Caco-2 (cell line): ENCODE results near the gene CDC42BPG. TPM values are rescaled to one million over a fixed set of nuclear protein-coding genes. Genes with fewer than 3 reads are reported as not detected.

Experiments used
- BruUV-seq: library from RNA; stranded (reverse); fragments of 400-500 nt; replicated peaks from 2 replicates; lab custom pipeline; 2021; lab: Mats Ljungman, UMichigan
- CTCF ChIA-PET: fragments of 300-600 bp; sonication (Branson Sonifier 250); formaldehyde crosslinking; loops from one replicate; lab custom pipeline; 2022; ENCODE audit warnings: antibody characterized with exemption; lab: Charles Lee
- POLR2A ChIA-PET: fragments of 300-600 bp; sonication (Branson Sonifier 250); formaldehyde crosslinking; loops from one replicate; lab custom pipeline; 2022; ENCODE audit warnings: antibody characterized with exemption; lab: Charles Lee
- DNase-seq, 2 experiments: peaks; one replicate each; pipeline versions ENCODE4 v3.0.0 to v3.0.0-alpha.2; 2020 to 2022
- H3K27me3 ChIP-seq: replicated peaks from 2 replicates; pipeline ENCODE4 v1.6.0; 2011; ENCODE audit warnings: low read length; ENCODE audit not compliant: control insufficient read depth, insufficient read depth
- H3K36me3 ChIP-seq: 2 replicates; pipeline ENCODE4 v1.5.1; 2011; ENCODE audit warnings: low read length; ENCODE audit not compliant: control insufficient read depth, insufficient read depth
- H3K4me1 ChIP-seq: fragments of 250-450 bp; sonication (Bioruptor Pico); 2 replicates; pipeline ENCODE4 v1.5.1; 2020; ENCODE audit warnings: mild to moderate bottlenecking
- H3K4me3 ChIP-seq: 2 replicates; pipeline ENCODE4 v1.5.1; 2011; ENCODE audit warnings: low read depth, mild to moderate bottlenecking, control low read depth, low read length
- H3K9me3 ChIP-seq: fragments of 250-450 bp; sonication (Bioruptor Pico); 2 replicates; pipeline ENCODE4 v1.5.1; 2020; ENCODE audit warnings: mild to moderate bottlenecking, moderate library complexity
- H3K27ac Mint-ChIP-seq: one replicate; pipeline ENCODE4 v1.8.0; 2022; ENCODE audit warnings: mixed read lengths; ENCODE audit not compliant: unreplicated experiment
- H3K27me3 Mint-ChIP-seq: one replicate; pipeline ENCODE4 v1.8.0; 2022; ENCODE audit warnings: mixed read lengths; ENCODE audit not compliant: insufficient read depth, unreplicated experiment
- H3K36me3 Mint-ChIP-seq: one replicate; pipeline ENCODE4 v1.8.0; 2022; ENCODE audit warnings: mild to moderate bottlenecking, mixed read lengths; ENCODE audit not compliant: insufficient read depth, unreplicated experiment
- H3K4me1 Mint-ChIP-seq: one replicate; pipeline ENCODE4 v1.8.0; 2022; ENCODE audit warnings: low read depth, mixed read lengths; ENCODE audit not compliant: unreplicated experiment
- H3K4me3 Mint-ChIP-seq: one replicate; pipeline ENCODE4 v1.8.0; 2022; ENCODE audit warnings: mild to moderate bottlenecking, moderate library complexity, mixed read lengths; ENCODE audit not compliant: unreplicated experiment
- H3K9me3 Mint-ChIP-seq: one replicate; pipeline ENCODE4 v1.8.0; 2022; ENCODE audit warnings: mixed read lengths; ENCODE audit not compliant: unreplicated experiment
- intact Hi-C: fragments of 100-400 bp; cut with micrococcal nuclease; formaldehyde crosslinking; loops from one replicate; pipeline ENCODE4 v1.10.0; 2022; ENCODE audit not compliant: unreplicated experiment
- total RNA-seq: library from RNA; stranded (reverse); gene quantifications from 2 replicates; pipeline ENCODE4 v1.2.3, GENCODE V29; 2022
- TF ChIP-seq, protein P1 (sequence below), 2 experiments: fragments of 200-600 bp in 1 of 2; IDR thresholded peaks; 1 replicate in 1 of 2; 2 replicates in 1 of 2; pipeline versions ENCODE4 v1.5.1 to v1.8.0; 2011 to 2022; ENCODE audit warnings: antibody characterized with exemption in 1 of 2, control low read depth in 1 of 2, inconsistent platforms in 1 of 2, low read depth in 1 of 2, low read length in 1 of 2, mild to moderate bottlenecking in 1 of 2, moderate library complexity in 1 of 2; ENCODE audit not compliant: insufficient read depth in 1 of 2, severe bottlenecking in 1 of 2, unreplicated experiment in 1 of 2

The CDC42BPG gene
- total RNA-seq, 1 experiment from 2014 or later = 29.1 TPM

DNA sequence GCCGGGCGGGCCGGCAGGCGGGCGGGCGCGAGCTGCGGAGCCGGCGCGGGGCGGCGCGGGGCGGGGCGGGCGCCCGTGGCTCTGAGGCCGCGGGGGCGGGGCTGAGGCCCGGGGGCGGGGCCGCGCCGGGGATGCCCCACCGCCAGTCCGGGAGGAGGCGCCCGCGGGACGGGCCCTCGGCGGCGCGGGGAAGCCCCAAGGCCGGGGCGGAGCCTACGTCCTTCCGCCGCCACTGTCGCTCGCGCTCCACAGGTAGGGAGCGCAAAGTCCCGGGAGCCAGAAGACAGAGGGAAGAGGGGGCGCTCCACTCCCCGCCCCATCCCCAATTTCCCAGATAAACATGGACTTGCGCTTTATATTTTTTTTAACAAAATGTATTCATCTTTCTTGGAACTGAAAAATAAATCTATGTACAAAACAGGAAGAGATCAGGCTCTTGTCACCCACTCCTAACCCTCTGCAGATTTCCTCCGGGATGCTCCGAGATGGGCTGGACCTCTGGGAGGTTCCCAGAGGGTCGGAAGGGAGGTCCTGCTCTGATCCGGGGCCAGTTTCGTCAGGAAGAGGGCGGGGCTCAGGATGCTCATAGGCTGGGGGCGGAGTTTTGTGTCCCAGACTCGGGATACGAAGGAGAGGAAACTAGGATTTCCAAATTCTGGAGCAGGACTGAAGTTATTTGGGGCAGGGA, 41.2 kb downstream of the CDC42BPG start, which contains the start of gene MAP4K2:
Gene MAP4K2 (minus strand): TSS at position 57 of the 688 bp plus-strand sequence. CDS start 65 bp downstream, outside the sequence.
- no TSS peak for BruUV-seq
- Mint-ChIP-seq H3K27ac (peak within 1 kb of the TSS; percentile 76), H3K4me3 (peak within 1 kb of the TSS; percentile 87), H3K27me3 (no peaks in the 10 kb centered on the region), H3K4me1 (peaks cover 9% of the 10 kb centered on the region), H3K36me3 (peaks cover 16% of the 10 kb centered on the region), H3K9me3 (no peaks in the 10 kb centered on the region)
- TF ChIP-seq, protein P1, sequence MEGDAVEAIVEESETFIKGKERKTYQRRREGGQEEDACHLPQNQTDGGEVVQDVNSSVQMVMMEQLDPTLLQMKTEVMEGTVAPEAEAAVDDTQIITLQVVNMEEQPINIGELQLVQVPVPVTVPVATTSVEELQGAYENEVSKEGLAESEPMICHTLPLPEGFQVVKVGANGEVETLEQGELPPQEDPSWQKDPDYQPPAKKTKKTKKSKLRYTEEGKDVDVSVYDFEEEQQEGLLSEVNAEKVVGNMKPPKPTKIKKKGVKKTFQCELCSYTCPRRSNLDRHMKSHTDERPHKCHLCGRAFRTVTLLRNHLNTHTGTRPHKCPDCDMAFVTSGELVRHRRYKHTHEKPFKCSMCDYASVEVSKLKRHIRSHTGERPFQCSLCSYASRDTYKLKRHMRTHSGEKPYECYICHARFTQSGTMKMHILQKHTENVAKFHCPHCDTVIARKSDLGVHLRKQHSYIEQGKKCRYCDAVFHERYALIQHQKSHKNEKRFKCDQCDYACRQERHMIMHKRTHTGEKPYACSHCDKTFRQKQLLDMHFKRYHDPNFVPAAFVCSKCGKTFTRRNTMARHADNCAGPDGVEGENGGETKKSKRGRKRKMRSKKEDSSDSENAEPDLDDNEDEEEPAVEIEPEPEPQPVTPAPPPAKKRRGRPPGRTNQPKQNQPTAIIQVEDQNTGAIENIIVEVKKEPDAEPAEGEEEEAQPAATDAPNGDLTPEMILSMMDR (IDR thresholded peaks at IDR 0.05; ENCODE audit: insufficient read depth in 1 of 2, low read depth in 1 of 2, low read length in 1 of 2, severe bottlenecking in 1 of 2, unreplicated experiment in 1 of 2) = peak; percentile 17 to 42
- Histone ChIP-seq H3K9me3 (no peaks in the 10 kb centered on the region), H3K36me3 (peaks cover 2% of the 10 kb centered on the region; the same call in 1 of the 2 replicates), H3K4me1 (peaks cover 20% of the 10 kb centered on the region), H3K4me3 (peak within 1 kb of the TSS; percentile 75), H3K27me3 (no peaks in the 10 kb centered on the region)
- peak; percentile 92 to 96 for DNase-seq
- intact Hi-C loops = loop anchor here (2.0 to 5.0 kb wide), 3 partner anchors 25 to 89 kb away; partner anchors contain the start of genes CDC42BPG and SF1
- ChIA-PET POLR2A (interaction anchor here (0.5 to 1.9 kb wide), 3 partner anchors 25 to 207 kb away, joined by 3 to 18 read pairs (median 7); partner anchors contain the start of gene SF1), CTCF (interaction anchor here (0.5 to 1.0 kb wide), 7 partner anchors 15 to 1583 kb away, joined by 3 to 8 read pairs (median 3); partner anchors contain the start of genes CDC42BPG and SF1)

DNA sequence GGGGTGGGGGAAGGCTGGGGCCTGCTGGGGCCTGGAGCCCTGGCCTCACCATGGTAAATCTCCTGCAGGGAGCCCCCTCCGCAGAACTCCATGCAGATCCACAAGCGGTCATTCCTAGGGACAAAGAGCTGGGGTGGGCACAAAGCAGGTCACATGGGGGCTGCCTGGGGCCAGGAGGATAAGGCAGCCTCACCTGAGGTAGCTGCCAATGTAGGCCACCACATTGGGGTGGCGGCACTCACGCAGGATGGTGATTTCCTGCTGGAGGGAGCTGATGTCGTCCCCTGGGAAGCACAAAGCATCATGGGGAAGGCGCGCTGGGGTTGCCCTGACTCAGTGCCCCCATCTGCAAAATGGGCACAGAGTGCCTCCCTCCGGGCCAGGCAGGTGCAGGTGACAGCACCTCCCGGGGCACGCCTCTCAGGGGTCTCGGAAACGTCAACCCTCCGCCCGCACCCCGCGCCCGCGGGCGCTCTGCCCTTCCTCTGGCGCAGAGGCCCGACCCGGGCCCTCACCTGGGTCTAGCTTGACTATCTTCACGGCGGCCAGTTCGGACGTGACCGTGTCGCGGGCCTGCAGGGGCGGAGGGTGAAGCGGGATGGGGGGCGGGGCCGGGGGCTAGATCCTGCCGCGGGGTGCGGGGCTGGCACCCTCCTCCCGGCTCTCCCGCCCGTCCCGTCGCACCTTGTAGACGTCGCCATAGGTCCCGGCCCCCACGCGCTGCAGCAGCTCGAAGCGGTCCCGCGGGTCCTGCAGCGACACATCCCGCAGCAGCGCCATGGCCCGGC, 41.9 kb downstream of the CDC42BPG start:
- Mint-ChIP-seq H3K4me1 (peaks cover 9% of the 10 kb centered on the region), H3K4me3 (peak overlapping the region; percentile 87), H3K27ac (no peak overlapping the region), H3K9me3 (no peaks in the 10 kb centered on the region), H3K27me3 (no peaks in the 10 kb centered on the region), H3K36me3 (peaks cover 16% of the 10 kb centered on the region)
- Histone ChIP-seq H3K36me3 (peaks cover 2% of the 10 kb centered on the region; the same call in 1 of the 2 replicates), H3K4me3 (peak overlapping the region; percentile 75), H3K9me3 (no peaks in the 10 kb centered on the region), H3K4me1 (peaks cover 20% of the 10 kb centered on the region), H3K27me3 (no peaks in the 10 kb centered on the region)
- POLR2A ChIA-PET = interaction anchor here (0.5 to 1.9 kb wide), 4 partner anchors 24 to 207 kb away, joined by 3 to 18 read pairs (median 8); partner anchors contain the start of gene SF1
- BruUV-seq = no TSS peak
- intact Hi-C loops = loop anchor here (2.0 to 5.0 kb wide), 3 partner anchors 24 to 90 kb away; partner anchors contain the start of genes CDC42BPG and SF1
- TF ChIP-seq, protein P1 (IDR thresholded peaks at IDR 0.05; ENCODE audit: insufficient read depth in 1 of 2, low read depth in 1 of 2, low read length in 1 of 2, severe bottlenecking in 1 of 2, unreplicated experiment in 1 of 2) = no peak
- DNase-seq = no peak
- CTCF ChIA-PET = interaction anchor here (0.5 to 1.0 kb wide), 3 partner anchors 15 to 1584 kb away, joined by 3 read pairs; partner anchors contain the start of gene SF1
